Liver (tissue), 3 donors: ENCODE data around the gene CDC42EP3.

Experiments
- CTCF ChIP-seq: fragments of 150-350 bp; IDR thresholded peaks from 2 replicates; pipeline ENCODE4 v1.5.1; 2017; ENCODE audit warnings: improper control_type of control experiment, low read depth, low read length; ENCODE audit not compliant: missing input control
- TAF1 ChIP-seq: conservative IDR thresholded peaks from 2 replicates; pipeline ENCODE4 v1.6.1; 2016; ENCODE audit warnings: antibody characterized with exemption, mild to moderate bottlenecking
- donor health status: healthy.
- donor health status: healthy.

GRCh38 chr2:37706334-37707183 lies 35.1 kb upstream of the CDC42EP3 start:
- TF ChIP-seq TAF1 (no peak), CTCF (no peak)
